Renal cortex interstitium (tissue), 11 donors: ENCODE measurements around the gene HEPHL1. TPM values are rescaled to one million over a fixed set of nuclear protein-coding genes. Genes with fewer than 3 reads are reported as not detected.

Source experiments
- DNase-seq, 11 donors: peaks; one replicate each; pipeline ENCODE4 v3.0.0-alpha.2; 2013; ENCODE audit warnings: low read depth in 9 of 11, low spot score in 4 of 11; ENCODE audit errors: extremely low read depth in 1 of 11
- polyA plus RNA-seq, 3 donors: library from polyadenylated mRNA; unstranded; fragments of 120-200 nt; gene quantifications; one replicate each; pipeline ENCODE4 v1.2.1, GENCODE V29; 2013; ENCODE audit not compliant: insufficient read length in 3 of 3

The HEPHL1 gene
- polyA plus RNA-seq, 3 donors: 0.09 to 0.20 TPM; not detected in 1

GRCh38 chr11:94010136-94010535, 11.0 kb upstream of the HEPHL1 start:
- DNase-seq: no peak

- no peak for DNase-seq
Measured at GRCh38 chr11:94011478-94011877, 9.7 kb upstream of the HEPHL1 start.

GRCh38 chr11:94017446-94017845, 3.7 kb upstream of the HEPHL1 start:
- DNase-seq: no peak

GRCh38 chr11:94018721-94019120, 2.4 kb upstream of the HEPHL1 start:
- no peak for DNase-seq

GRCh38 chr11:94023856-94024255, 2.7 kb downstream of the HEPHL1 start:
- no peak for DNase-seq

- no peak for DNase-seq
Measured at GRCh38 chr11:94024547-94024946, 3.4 kb downstream of the HEPHL1 start.

GRCh38 chr11:94025690-94026394, 4.7 kb downstream of the HEPHL1 start:
- peak; percentile 19 to 59 (median 38) for DNase-seq

DNA sequence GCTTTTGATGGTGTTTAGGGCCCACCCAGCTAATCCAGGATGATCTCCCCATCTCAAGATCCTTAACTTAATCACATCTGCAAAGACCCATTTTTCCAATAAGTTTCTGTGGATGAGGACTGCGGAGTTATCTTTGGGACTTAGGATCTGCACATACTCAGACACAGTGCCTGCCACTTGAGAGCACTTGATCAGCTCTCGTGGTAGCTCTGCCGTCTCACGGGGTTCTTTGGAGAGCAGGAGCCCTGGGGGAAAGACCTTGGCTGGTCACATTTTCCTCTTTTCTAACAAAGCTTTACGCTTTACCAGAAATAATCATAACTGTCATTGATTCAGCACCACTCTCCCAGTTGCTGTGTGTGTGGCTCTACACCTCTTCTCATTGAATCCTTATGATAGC, 6.1 kb downstream of the HEPHL1 start:
- DNase-seq: no peak

DNA sequence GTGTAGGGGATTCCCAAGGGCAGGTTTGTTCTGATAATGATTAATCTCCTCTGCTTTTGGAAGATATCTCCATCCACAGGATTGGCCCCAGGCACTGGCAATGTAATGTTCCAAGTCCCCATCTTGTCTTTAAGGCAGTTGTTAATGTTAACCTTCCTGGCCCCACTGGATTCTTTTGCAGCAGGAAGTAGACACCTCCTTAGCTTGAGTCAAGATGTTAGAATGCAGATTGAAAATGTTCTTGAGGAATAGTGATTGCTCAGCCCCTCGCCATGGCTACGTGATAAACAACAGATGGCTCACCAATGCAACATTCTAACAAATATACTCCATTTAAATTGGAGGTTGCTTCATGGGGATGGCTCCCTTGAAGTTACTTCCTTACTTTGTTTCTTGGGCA, 7.3 kb downstream of the HEPHL1 start:
- no peak for DNase-seq

DNA sequence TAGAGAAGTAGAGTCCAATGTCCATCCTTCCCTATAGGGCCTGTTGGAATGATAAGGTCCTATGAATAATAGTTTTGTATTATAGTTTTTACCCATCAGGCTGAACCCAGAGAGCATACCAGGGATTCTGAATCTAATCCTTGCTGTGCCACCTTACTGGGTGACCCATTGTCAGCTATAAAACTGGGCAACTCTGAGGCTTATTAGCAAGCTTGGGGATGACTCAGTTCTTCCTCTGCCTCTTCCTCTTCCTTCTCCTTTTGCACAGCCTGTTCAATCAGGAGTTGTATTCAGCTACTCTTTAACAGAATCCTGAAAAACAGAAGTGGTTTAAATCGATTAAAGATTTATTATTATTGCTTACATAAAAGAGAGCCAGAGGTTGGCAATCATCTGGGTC, 8.9 kb downstream of the HEPHL1 start:
- DNase-seq: no peak

- DNase-seq: no peak
Measured at GRCh38 chr11:94031625-94032024, 10.5 kb downstream of the HEPHL1 start.

- DNase-seq: no peak
Measured at GRCh38 chr11:94032066-94032465, 10.9 kb downstream of the HEPHL1 start.

DNA sequence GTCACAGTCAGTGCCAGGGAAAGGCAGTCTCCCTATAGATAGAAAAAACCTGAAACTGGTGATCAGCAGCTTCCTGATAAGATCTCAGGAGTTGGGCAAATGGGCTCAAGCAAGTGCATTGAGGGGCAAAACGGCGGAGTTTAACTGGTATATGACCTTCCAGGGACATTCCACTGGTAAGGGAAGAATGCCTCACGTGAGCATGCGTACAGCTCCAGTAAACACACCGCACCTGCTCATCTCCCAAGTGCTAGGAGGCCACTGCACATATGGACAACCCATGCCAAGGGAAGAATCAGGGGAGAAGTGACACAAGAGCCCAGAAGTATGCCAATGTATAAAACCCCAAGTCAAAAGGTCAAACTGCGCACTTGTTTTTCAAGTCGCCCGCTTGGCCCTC, 11.6 kb downstream of the HEPHL1 start:
- no peak for DNase-seq

DNA sequence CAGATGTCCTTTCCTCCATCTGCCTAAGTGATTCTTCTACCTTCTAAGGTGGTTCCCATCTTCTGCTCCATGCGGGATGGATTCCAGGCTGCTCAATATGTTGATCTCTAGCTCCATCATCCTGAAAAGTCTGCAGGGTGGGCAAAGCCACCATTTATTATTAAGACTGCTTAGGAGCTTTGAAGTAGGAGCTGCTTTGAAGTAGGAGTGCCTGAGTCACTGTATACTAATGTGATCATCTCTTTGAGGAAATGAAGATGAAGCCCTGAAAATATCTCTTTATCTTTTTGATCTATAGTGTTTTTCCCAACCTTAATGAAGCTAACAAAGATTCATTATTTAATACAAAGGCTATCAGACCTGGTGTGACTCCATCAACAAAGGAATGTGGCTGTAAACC, 13.1 kb downstream of the HEPHL1 start:
- no peak for DNase-seq

- DNase-seq: no peak
Measured at GRCh38 chr11:94036096-94036495, 14.9 kb downstream of the HEPHL1 start.

- no peak for DNase-seq
Measured at GRCh38 chr11:94043241-94043640, 22.1 kb downstream of the HEPHL1 start.

DNA sequence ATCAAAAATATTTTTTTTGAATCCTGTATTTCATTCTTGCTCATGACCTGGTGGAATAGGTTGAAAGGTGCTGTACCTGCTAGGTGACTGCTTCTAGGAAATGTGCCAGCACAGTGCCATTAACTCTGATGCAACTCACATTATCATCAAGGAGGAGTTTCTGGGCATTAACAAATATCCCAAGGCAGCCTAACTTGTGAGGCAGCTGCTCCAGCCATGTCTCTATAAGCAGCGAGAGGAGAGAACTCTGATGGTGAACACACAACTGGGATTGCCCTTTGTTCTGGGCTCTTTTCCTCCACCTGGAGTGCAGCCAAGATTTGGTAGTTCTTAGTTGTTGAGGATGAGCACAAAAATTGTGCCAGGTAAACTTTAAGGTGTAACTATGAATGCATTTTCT, 25.6 kb downstream of the HEPHL1 start:
- no peak for DNase-seq

DNA sequence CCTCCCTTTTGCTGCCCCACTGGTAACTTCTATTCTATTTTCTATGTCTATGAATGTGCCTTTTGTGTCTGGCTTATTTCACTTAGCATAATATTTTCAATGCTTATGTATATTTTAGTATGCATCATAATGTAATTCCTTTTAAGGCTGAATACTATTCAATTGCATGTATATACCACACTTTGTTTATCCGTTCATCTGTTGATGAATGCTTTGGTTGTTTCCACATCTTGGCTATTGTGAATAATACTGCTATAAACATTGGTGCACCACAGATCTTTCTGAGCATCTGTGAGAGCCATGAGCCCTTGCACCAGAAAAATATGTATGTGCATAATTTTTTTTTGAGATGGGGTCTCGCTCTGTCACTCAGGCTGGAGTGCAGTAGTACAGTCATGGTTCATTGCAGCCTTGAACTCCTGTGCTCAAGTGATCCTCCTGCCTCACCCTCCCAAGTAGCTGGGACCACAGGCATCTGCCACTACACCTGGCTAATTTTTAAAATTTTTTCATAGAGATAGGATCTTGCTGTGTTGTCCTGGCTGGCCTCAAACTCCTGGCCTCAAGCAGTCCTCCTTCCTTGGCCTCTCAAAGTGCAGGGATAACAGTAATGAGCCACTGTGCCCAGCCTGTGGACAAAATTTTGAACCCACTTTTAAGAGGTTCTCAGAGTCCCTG, 27.0 kb downstream of the HEPHL1 start:
- DNase-seq: no peak

DNA sequence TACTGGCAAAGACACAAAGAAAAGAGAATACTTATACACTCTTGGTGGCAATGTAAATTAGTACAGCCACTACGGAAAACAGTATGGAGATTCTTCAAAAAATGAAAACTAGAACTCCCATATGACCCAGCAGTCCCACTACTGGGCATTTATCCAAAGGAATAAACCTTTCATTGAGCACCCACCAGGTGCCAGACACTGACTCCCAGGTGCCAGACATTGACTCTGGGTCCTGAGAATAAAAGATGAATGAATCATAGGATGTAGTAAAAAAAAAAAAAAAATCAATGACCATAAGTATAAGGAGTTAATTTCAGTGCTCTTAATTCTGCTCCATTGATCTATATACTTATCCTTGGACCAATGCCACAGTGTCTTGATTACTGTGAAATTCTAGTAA, 28.2 kb downstream of the HEPHL1 start:
- no peak for DNase-seq

- DNase-seq: no peak
Measured at GRCh38 chr11:94058630-94059029, 37.5 kb downstream of the HEPHL1 start.

GRCh38 chr11:94059065-94059464, 37.9 kb downstream of the HEPHL1 start:
- no peak for DNase-seq
